HG03025 (cell line): Measurements from ENCODE around the gene GATA5.
"Not testable (repeated sequence)": the region's sequence is repeated elsewhere in the genome, so short reads cannot be mapped to it uniquely, and the experiment has no call there.

Experiments
- ATAC-seq: cut with Tn5 transposase; IDR thresholded peaks from one replicate; pipeline ENCODE4 v1.9.1; 2021; ENCODE audit warnings: mild to moderate bottlenecking, moderate library complexity; ENCODE audit not compliant: unreplicated experiment, low FRiP score

The GATA5 gene

GRCh38 chr20:62436692-62437091 is 39.1 kb downstream of the GATA5 start:
- ATAC-seq = no peak

DNA sequence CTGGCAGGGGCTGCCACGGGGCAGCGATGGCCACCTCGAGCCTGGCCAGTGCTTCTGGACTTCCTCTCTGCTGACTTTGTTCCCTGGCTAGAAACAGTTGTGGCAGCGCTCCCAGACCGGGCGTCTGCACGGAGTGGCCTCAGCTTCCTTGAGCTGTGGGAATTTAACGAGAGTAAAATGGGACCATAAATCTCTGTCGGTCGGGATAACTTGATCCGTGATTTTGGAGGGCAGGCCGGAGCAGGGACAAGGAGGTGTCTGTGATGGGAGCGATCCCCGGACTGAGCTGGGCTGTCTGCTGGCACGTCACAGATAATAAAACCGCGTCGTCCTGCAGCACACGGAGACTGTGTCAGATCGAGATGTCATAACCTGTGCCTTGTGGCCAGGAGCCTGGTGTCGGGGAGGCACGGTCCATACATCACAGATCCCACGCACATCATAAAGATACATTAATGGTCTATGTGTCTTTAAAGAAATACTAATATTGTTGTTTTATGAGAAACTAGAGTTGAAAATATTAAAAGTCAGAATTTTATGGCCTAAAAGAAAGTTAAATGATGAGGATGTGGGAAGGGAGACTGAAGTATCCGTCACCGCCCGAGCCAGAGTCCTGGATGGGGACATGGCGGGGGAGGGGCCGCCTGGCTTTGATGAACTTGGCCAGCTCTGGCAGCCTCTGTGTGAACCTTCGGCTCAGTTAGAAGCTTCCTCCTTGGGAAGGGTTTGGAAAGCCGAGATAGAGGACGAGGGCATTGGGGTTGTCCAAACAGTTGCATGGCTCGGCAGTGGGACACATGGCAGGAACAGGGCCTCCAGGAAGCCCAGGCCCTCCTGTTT is 41.9 kb downstream of the GATA5 start:
- ATAC-seq = no peak

GRCh38 chr20:62430866-62431447 is 44.8 kb downstream of the GATA5 start:
- ATAC-seq = no peak

DNA sequence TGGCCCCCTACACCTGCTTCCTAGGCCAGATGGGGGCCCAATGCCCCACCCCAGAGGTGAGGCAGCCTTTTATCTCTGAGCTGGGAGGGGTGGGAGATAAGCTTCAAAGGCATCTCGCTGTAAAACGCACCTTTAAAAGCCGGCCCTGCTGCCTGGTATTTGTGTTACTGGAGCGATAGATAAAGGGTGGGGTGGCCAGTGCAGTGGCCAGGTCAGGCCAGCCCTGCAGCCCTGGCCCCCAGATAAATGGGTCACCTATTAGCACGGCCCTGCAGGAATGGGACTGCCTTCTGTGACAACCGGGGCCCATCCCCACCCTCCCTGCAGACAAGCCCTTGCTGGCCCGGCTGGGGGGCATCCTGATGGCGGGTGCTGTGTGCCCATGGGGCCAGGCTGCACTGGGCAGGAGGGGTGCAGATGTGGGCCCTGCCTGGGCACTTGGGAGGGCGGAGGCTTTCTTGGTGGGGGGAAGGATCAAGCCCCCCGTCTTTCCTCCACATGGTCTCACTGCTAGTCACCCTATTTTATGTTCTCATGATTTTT is 45.4 kb downstream of the GATA5 start:
- ATAC-seq = no peak

DNA sequence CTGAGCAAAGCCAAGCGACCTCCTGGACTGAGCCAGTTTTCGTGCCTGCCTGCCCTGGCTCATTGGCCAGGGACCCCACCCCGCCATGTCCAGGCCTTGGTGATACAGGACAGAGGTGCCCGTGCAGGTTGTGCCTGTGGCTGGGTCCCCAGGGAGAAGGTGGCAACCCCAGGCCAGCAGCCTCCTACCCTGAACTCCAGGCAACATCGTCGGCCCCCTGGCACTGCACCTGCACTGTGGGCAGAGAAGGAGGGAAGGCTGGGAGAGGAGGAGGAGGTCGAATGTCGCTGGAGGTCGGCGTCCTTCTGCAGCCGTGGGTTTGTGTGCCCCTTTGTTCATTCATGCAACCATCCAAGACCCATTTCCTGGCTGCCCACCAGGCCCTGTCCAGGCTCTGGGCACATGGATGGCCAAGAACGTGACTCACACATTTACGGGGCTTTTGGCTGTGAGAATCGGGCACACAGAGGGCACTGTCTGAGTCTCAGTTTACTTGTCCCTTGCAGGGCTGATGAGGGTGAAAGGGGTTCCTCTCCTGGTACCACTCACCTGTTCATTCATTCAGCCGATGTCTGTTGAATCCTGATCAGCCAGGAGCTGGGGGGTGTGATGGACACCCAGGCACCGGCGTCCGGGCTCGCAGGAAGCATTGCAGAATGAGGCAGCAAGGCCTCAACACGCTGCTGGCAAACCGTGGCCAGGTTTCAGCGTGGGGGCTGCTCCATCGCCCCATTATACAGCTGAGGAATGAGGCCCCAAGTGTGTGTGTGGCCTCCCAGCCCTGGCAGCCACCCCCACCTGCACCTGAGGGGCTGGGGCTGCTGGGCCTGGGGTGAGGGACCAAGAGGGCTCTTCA is 46.1 kb downstream of the GATA5 start:
- ATAC-seq = no peak

GRCh38 chr20:62428396-62429295 is 47.1 kb downstream of the GATA5 start:
- no peak for ATAC-seq

- no peak for ATAC-seq
Measured at GRCh38 chr20:62428002-62428372, 47.8 kb downstream of the GATA5 start.

DNA sequence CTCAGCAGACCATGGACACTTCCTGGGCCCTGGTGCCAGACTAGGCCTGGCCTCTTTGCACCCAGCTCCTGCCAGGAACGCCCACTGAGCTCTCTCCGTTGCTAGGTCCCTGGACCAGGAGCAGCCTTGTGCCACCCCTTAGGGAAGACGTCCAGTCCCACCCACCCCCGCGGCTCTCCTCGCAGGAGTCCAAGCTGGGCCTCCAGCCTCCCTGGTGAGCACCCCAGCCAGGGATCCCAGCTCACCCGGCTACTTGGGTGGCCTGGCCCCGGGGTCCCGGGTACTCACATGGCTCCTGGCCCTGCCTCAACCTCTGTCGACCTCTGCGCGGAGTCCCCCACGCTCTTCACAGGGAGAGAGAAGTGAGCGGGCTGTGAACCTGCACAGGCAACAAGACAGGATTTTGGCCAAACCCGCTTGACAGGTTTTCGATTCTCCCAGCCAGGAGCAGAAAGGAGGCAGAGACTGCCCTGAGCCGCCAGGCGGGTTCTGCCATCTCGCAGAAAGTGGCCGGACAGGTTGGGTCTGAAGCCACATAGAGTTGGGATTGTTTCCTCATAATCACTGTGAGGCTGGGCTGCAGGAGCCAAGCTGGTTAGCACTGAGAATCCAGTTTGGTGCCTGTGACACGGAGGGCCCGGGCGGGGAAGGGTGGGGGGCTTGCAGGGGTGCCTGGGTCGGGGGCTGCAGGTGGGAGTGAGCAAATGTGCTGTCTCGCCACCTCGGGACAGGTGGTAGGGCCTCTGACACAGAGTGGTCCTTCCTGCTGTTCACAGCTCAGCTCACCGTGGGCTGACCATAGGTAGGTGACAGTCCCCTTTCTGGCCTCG is 48.4 kb downstream of the GATA5 start, which contains the start of gene RBBP8NL:
Gene RBBP8NL, minus strand, starts transcription at position 368 of the 830 bp plus-strand sequence. CDS start 7,892 bp downstream, outside the sequence.
- no peak for ATAC-seq

- no peak for ATAC-seq
Measured at GRCh38 chr20:62426699-62427131, 49.1 kb downstream of the GATA5 start.

GRCh38 chr20:62426059-62426348 is 49.8 kb downstream of the GATA5 start:
- ATAC-seq = not testable (repeated sequence)

DNA sequence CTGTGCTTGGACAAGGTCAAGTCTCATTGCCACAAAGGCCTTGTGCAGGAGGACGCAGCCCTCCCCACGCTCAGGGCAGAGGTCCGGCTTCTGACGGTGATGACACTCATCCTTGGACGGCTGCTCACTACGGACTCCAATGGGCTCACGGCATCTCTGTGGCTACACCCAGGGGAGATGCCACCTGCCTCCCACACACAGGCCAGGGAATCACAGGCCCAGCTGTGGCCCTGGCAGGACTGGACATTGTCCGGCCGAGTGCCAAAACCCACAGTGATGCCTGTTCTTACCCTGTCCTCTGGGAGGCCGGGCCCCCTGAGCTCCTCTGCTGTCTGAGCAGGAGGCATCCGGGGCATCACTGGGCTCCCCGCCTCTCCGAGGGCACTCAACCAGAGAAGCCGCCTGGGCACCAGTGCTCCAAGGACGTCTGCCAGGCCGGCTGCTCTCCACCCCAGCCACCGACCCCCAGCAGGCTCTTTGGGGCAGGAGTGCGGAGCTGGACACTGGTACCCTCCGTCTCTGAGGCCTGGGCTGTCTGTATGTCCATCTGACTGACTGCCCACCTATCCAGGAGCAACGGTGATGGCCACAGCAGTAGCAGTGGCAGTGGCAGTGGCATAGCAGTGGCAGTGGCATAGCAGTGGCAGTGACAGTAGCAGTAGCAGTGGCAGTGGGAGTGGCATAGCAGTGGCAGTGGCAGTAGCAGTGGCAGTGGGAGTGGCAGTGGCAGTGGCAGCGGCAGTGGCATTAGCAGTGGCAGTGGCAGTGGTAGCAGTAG is 50.3 kb downstream of the GATA5 start:
- no peak for ATAC-seq

DNA sequence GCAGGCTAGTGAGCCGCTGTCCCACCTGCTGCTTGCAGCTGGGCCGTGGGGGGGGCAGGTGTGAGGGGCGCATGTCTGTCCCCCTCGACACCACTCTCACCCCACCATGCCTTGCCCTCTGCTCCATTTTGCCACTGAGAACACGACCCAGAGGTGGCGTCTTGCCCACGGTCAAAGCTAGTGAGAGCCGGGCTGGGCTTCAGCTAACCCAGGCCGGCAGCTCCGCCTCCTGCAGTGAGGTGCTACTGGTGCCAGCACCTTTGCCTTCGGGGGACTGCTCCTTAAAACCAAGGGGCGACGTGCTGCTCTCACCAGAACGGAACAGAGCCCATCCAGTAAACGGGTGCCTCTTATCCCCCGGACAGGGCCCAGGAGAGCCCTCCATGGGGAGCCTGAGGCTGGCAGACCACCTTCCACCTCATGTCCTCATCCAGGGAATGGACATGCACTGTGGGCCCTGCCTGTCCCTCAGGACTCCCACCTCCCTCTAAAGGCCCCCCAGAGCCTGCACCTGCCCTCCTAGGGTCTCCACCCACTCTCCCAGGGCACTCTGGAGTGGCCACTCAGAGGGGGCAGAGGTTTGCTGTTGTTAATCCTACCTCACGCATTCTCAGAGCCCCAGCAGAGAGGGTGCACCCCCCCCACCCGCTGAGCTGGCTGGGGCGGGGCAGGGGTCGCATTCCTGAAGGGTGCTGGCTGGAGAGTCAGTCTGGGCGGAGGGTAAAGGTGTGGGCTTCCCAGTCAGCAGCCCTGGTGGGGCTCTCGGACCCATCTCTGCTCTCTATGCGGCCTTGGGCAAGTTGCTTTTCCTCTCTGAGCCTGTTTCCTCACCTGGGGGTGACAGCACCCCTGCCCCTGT is 51.3 kb downstream of the GATA5 start:
- no peak for ATAC-seq

DNA sequence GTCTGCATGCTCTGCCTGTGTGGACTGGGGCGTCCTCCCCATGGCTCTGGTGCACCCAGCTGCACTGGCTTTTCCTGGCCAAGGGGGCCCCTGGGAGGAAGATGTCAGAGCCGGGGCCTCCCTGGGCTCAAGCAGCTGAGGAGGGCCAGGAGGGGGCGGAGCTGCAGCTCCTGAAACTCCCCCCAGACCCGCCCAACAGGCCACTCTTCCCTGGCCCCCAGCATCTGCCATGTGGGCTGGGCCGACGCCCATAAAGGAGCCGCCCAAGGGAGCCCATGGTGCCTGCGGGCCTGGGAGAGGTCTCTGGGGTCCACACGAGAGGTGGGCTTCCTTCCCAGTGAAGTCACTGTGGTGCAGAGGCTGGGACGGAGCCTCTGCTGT is 52.5 kb downstream of the GATA5 start:
- no peak for ATAC-seq

DNA sequence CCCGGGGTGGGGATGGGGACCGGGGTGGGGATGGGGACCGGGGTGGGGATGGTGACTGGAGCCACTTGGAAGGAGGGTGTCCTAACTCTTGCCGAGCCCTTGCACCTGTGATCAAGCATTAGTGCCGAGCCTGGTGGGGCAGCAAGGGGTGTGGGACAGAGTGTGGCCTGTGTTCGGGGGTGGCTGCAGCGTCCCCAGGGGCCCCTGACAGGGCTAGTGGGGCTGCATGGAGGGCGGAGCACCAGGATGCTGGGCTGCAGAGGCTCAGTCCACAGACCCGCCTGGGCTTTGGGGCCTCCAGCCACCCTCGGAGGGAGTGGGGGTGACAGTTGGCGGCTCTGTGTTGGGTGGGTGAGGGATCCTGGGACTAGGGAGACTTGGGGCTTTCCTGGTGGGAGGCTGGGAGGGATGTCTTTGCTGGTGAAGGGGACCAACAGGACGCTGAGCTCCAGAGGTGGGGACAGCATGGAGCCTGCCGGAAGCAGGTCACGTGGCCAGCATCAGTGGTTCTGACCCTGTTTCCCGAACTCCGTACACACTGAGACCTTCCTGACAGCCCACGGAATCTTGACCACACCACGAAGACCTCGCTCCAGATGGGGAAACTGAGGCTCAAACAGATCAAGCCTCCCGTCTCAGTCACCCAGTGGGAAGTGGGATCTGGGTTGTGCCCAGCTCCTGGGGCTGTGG is 53.0 kb downstream of the GATA5 start:
- no peak for ATAC-seq

DNA sequence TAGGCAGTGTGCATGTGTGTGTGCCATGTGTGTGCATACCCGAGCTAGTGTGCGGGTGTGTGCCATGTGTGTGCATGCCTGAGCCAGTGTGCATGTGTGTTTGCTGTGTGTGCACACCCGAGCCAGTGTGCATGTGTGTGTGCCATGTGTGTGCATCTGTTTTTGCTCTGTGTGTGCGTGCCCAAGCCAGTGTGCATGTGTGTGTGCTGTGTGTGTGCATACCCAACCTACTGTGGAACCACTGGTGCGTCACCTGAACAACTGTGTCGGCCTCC is 54.1 kb downstream of the GATA5 start:
- no peak for ATAC-seq

- no peak for ATAC-seq
Measured at GRCh38 chr20:62420846-62421715, 54.7 kb downstream of the GATA5 start.
